ENCODE results near the gene ACTG2.

The ACTG2 gene

GRCh38 chr2:73919596-73920228 is 26.9 kb downstream of the ACTG2 start:
- DNase-seq (ENCODE audit: low read depth in 1 of 2, low spot score in 1 of 2) = no peak
- Histone ChIP-seq H3K4me3 (replicated peaks; ENCODE audit: insufficient read depth, low read length) (no peak overlapping the region), H3K27me3 (ENCODE audit: insufficient read depth, poor library complexity, severe bottlenecking) (no peaks in the 10 kb centered on the region), H3K27ac (replicated peaks) (no peak overlapping the region)
- TF ChIP-seq GABPA (IDR thresholded peaks at IDR 0.05; ENCODE audit: low read depth) (no peak), SPI1 (IDR thresholded peaks at IDR 0.05; ENCODE audit: borderline replicate concordance, low read depth) (no peak), POLR2AphosphoS5 (IDR thresholded peaks at IDR 0.05; ENCODE audit: low read depth) (no peak)

- Histone ChIP-seq H3K27ac (replicated peaks) (no peak overlapping the region), H3K4me3 (replicated peaks; ENCODE audit: insufficient read depth, low read length) (no peak overlapping the region), H3K27me3 (ENCODE audit: insufficient read depth, poor library complexity, severe bottlenecking) (no peaks in the 10 kb centered on the region)
- peak in 1 of 2 experiments; percentile 49 for DNase-seq (ENCODE audit: low read depth in 1 of 2, low spot score in 1 of 2)
- TF ChIP-seq GABPA (IDR thresholded peaks at IDR 0.05; ENCODE audit: low read depth) (no peak), CTCF (IDR thresholded peaks at IDR 0.05; ENCODE audit: insufficient read depth, low read length) (peak; percentile 25)
These were observed 28.1 kb downstream of the ACTG2 start for GRCh38 chr2:73920577-73921545.

GRCh38 chr2:73921581-73921980 is 28.8 kb downstream of the ACTG2 start:
- no peaks in the 10 kb centered on the region for H3K27me3 ChIP-seq (ENCODE audit: insufficient read depth, poor library complexity, severe bottlenecking)
- no peak for DNase-seq (ENCODE audit: low read depth in 1 of 2, low spot score in 1 of 2)
- no peak overlapping the region for H3K4me3 ChIP-seq (replicated peaks; ENCODE audit: insufficient read depth, low read length)
- H3K27ac ChIP-seq (replicated peaks) = no peak overlapping the region
- TF ChIP-seq SPI1 (IDR thresholded peaks at IDR 0.05; ENCODE audit: borderline replicate concordance, low read depth) (no peak), POLR2AphosphoS5 (IDR thresholded peaks at IDR 0.05; ENCODE audit: low read depth) (no peak)

- no peak for DNase-seq (ENCODE audit: low read depth in 1 of 2, low spot score in 1 of 2)
- TF ChIP-seq GABPA (IDR thresholded peaks at IDR 0.05; ENCODE audit: low read depth) (no peak), CTCF (IDR thresholded peaks at IDR 0.05; ENCODE audit: insufficient read depth, low read length) (no peak), SPI1 (IDR thresholded peaks at IDR 0.05; ENCODE audit: borderline replicate concordance, low read depth) (no peak), REST (IDR thresholded peaks at IDR 0.05; ENCODE audit: insufficient replicate concordance, low read depth) (no peak), POLR2AphosphoS5 (IDR thresholded peaks at IDR 0.05; ENCODE audit: low read depth) (no peak)
- Histone ChIP-seq H3K4me3 (replicated peaks; ENCODE audit: insufficient read depth, low read length) (no peak overlapping the region), H3K27me3 (ENCODE audit: insufficient read depth, poor library complexity, severe bottlenecking) (no peaks in the 10 kb centered on the region), H3K27ac (replicated peaks) (no peak overlapping the region)
These were observed 29.9 kb downstream of the ACTG2 start for GRCh38 chr2:73922681-73923080.

GRCh38 chr2:73925033-73925704 is 32.4 kb downstream of the ACTG2 start:
- Histone ChIP-seq H3K27me3 (ENCODE audit: insufficient read depth, poor library complexity, severe bottlenecking) (no peaks in the 10 kb centered on the region), H3K27ac (replicated peaks) (no peak overlapping the region), H3K4me3 (replicated peaks; ENCODE audit: insufficient read depth, low read length) (no peak overlapping the region)
- peak in 1 of 2 experiments; percentile 51 for DNase-seq (ENCODE audit: low read depth in 1 of 2, low spot score in 1 of 2)
- TF ChIP-seq REST (IDR thresholded peaks at IDR 0.05; ENCODE audit: insufficient replicate concordance, low read depth) = no peak
- TF ChIP-seq GABPA (IDR thresholded peaks at IDR 0.05; ENCODE audit: low read depth) = no peak
- peak; percentile 12; the same call in 1 of the 2 replicates for TF ChIP-seq SPI1 (IDR thresholded peaks at IDR 0.05; ENCODE audit: borderline replicate concordance, low read depth)
